Esophagus (tissue), 2 donors: ENCODE measurements around the gene ZAR1L. TPM values are rescaled to one million over a fixed set of nuclear protein-coding genes. Genes with fewer than 3 reads are reported as not detected.
"Not testable (repeated sequence)": the region's sequence is repeated elsewhere in the genome, so short reads cannot be mapped to it uniquely, and the experiment has no call there.

ENCODE experiments used
- H3K27ac ChIP-seq, 2 donors: one replicate each; pipeline ENCODE4 v1.5.1; 2013; ENCODE audit warnings: low read depth in 2 of 2, mild to moderate bottlenecking in 2 of 2, inconsistent platforms in 1 of 2, low read length in 1 of 2, moderate library complexity in 1 of 2
- H3K27me3 ChIP-seq, 2 donors: one replicate each; pipeline ENCODE4 v1.6.1; 2013; ENCODE audit warnings: low read length in 2 of 2, control low read depth in 1 of 2, mild to moderate bottlenecking in 1 of 2; ENCODE audit not compliant: insufficient read depth in 2 of 2, control insufficient read depth in 1 of 2
- H3K36me3 ChIP-seq, 2 donors: one replicate each; pipeline ENCODE4 v1.6.1; 2013; ENCODE audit warnings: low read length in 1 of 2; ENCODE audit not compliant: control insufficient read depth in 2 of 2, insufficient read depth in 2 of 2
- H3K4me1 ChIP-seq, 2 donors: one replicate each; pipeline ENCODE4 v1.6.1; 2013; ENCODE audit warnings: low read length in 1 of 2; ENCODE audit not compliant: control insufficient read depth in 2 of 2, insufficient read depth in 2 of 2
- H3K4me3 ChIP-seq, 2 donors: one replicate each; pipeline ENCODE4 v1.5.1; 2013; ENCODE audit warnings: low read length in 2 of 2, mild to moderate bottlenecking in 2 of 2, low read depth in 1 of 2, moderate library complexity in 1 of 2
- H3K9me3 ChIP-seq, 2 donors: one replicate each; pipeline ENCODE4 v1.6.1; 2013; ENCODE audit warnings: mild to moderate bottlenecking in 2 of 2, low read depth in 1 of 2, low read length in 1 of 2, moderate library complexity in 1 of 2; ENCODE audit not compliant: control insufficient read depth in 2 of 2, insufficient read depth in 1 of 2
- WGBS, 2 donors: extraction: QIAGEN DNeasy Blood & Tissue Kit; methylation state at CpG; one replicate each; pipeline ENCODE4 v1.1.7; 2013; 5-methylcytosine and 5-hydroxymethylcytosine counted together
- polyA plus RNA-seq, 2 donors: library from polyadenylated mRNA; stranded (reverse); fragments of 200-250 nt; gene quantifications; one replicate each; pipeline ENCODE4 v1.2.3, GENCODE V29; 2013
- donor health status: healthy with polysubstance abuse.
- donor health status: Bipolar disorder and iron deficiency.

Gene ZAR1L
- polyA plus RNA-seq, result not detected

GRCh38 chr13:32315238-32316027, at the start of gene ZAR1L, which contains the start of gene BRCA2:
ZAR1L (minus strand) TSS chr13:32315363; CDS start chr13:32311925, 3,438 bp downstream.
BRCA2 (plus strand) TSS chr13:32315508; CDS start chr13:32316461, 953 bp downstream.
- Histone ChIP-seq H3K4me3 (peak within 1 kb of the TSS; percentile 77 to 81), H3K27me3 (no peaks in the 10 kb centered on the region), H3K27ac (peak within 1 kb of the TSS; percentile 96 to 98), H3K4me1 (no peaks in the 10 kb centered on the region), H3K9me3 (no peaks in the 10 kb centered on the region), H3K36me3 (no peaks in the 10 kb centered on the region)
- 0 to 1% methylated on average over 52 to 60 of the region's 60 CpGs for WGBS, 2 donors

GRCh38 chr13:32362574-32362973, 47.4 kb upstream of the ZAR1L start:
- Histone ChIP-seq H3K4me1 (no peaks in the 10 kb centered on the region), H3K36me3 (no peaks in the 10 kb centered on the region), H3K4me3 (no peak overlapping the region), H3K9me3 (no peaks in the 10 kb centered on the region), H3K27ac (no peak overlapping the region), H3K27me3 (no peaks in the 10 kb centered on the region)
- WGBS, 2 donors, result 91 to 92% methylated on average over 2 of the region's 2 CpGs

GRCh38 chr13:32355935-32356334, 40.8 kb upstream of the ZAR1L start:
- H3K4me1 ChIP-seq, H3K9me3 ChIP-seq, H3K27ac ChIP-seq, H3K27me3 ChIP-seq, H3K36me3 ChIP-seq, H3K4me3 ChIP-seq: not testable (repeated sequence)
- WGBS, 2 donors, result 97 to 98% methylated on average over 8 of the region's 8 CpGs

- no peak overlapping the region for H3K4me3 ChIP-seq
- 99 to 100% methylated on average over 1 of the region's 1 CpG for WGBS, 2 donors
- no peaks in the 10 kb centered on the region for H3K36me3 ChIP-seq
- no peaks in the 10 kb centered on the region for H3K9me3 ChIP-seq
- H3K4me1 ChIP-seq, result no peaks in the 10 kb centered on the region
- no peak overlapping the region for H3K27ac ChIP-seq
- H3K27me3 ChIP-seq, result no peaks in the 10 kb centered on the region
Measured at GRCh38 chr13:32354040-32354439, 38.9 kb upstream of the ZAR1L start.

- not testable (repeated sequence) for H3K4me1 ChIP-seq, H3K36me3 ChIP-seq, H3K27ac ChIP-seq, H3K4me3 ChIP-seq, H3K9me3 ChIP-seq, H3K27me3 ChIP-seq
- 91 to 94% methylated on average over 15 of the region's 15 CpGs for WGBS, 2 donors
Measured at GRCh38 chr13:32350839-32351441, 35.8 kb upstream of the ZAR1L start.

GRCh38 chr13:32347651-32348050, 32.5 kb upstream of the ZAR1L start:
- no peaks in the 10 kb centered on the region for H3K4me1 ChIP-seq
- 59 to 98% methylated on average over 1 of the region's 1 CpG for WGBS, 2 donors
- H3K36me3 ChIP-seq, result no peaks in the 10 kb centered on the region
- no peaks in the 10 kb centered on the region for H3K9me3 ChIP-seq
- H3K4me3 ChIP-seq, result no peak overlapping the region
- H3K27me3 ChIP-seq, result no peaks in the 10 kb centered on the region
- no peak overlapping the region for H3K27ac ChIP-seq

- H3K4me3 ChIP-seq, result no peak overlapping the region
- 92 to 93% methylated on average over 3 of the region's 3 CpGs for WGBS, 2 donors
- no peaks in the 10 kb centered on the region for H3K9me3 ChIP-seq
- H3K27me3 ChIP-seq, result no peaks in the 10 kb centered on the region
- no peaks in the 10 kb centered on the region for H3K36me3 ChIP-seq
- no peak overlapping the region for H3K27ac ChIP-seq
- no peaks in the 10 kb centered on the region for H3K4me1 ChIP-seq
Measured at GRCh38 chr13:32340914-32341313, 25.8 kb upstream of the ZAR1L start.

- no peak overlapping the region for H3K27ac ChIP-seq
Measured at GRCh38 chr13:32334671-32335070, 19.5 kb upstream of the ZAR1L start.

GRCh38 chr13:32330441-32330840, 15.3 kb upstream of the ZAR1L start:
- Histone ChIP-seq H3K36me3 (no peaks in the 10 kb centered on the region), H3K4me1 (no peaks in the 10 kb centered on the region), H3K4me3 (no peak overlapping the region), H3K27ac (no peak overlapping the region), H3K9me3 (no peaks in the 10 kb centered on the region), H3K27me3 (no peaks in the 10 kb centered on the region)
- 90 to 92% methylated on average over 2 of the region's 2 CpGs for WGBS, 2 donors

More at GRCh38 chr13:32334671-32335070, 19.5 kb upstream of the ZAR1L start:
- 86 to 88% methylated on average over 2 of the region's 2 CpGs for WGBS, 2 donors
- Histone ChIP-seq H3K27me3 (no peaks in the 10 kb centered on the region), H3K4me3 (no peak overlapping the region), H3K9me3 (no peaks in the 10 kb centered on the region), H3K4me1 (no peaks in the 10 kb centered on the region), H3K36me3 (no peaks in the 10 kb centered on the region)

GRCh38 chr13:32323912-32324311, 8.7 kb upstream of the ZAR1L start:
- Histone ChIP-seq H3K36me3 (no peaks in the 10 kb centered on the region), H3K27ac (no peak overlapping the region), H3K4me1 (no peaks in the 10 kb centered on the region), H3K4me3 (no peak overlapping the region), H3K27me3 (no peaks in the 10 kb centered on the region), H3K9me3 (no peaks in the 10 kb centered on the region)
